Activated T-cell treated with anti-CD3 and anti-CD28 coated beads for 4 hours (primary cell): ENCODE data around the gene CACFD1.

Experiments
- DNase-seq: peaks from one replicate; pipeline ENCODE4 v3.0.0-alpha.2; 2020

CACFD1 gene

DNA sequence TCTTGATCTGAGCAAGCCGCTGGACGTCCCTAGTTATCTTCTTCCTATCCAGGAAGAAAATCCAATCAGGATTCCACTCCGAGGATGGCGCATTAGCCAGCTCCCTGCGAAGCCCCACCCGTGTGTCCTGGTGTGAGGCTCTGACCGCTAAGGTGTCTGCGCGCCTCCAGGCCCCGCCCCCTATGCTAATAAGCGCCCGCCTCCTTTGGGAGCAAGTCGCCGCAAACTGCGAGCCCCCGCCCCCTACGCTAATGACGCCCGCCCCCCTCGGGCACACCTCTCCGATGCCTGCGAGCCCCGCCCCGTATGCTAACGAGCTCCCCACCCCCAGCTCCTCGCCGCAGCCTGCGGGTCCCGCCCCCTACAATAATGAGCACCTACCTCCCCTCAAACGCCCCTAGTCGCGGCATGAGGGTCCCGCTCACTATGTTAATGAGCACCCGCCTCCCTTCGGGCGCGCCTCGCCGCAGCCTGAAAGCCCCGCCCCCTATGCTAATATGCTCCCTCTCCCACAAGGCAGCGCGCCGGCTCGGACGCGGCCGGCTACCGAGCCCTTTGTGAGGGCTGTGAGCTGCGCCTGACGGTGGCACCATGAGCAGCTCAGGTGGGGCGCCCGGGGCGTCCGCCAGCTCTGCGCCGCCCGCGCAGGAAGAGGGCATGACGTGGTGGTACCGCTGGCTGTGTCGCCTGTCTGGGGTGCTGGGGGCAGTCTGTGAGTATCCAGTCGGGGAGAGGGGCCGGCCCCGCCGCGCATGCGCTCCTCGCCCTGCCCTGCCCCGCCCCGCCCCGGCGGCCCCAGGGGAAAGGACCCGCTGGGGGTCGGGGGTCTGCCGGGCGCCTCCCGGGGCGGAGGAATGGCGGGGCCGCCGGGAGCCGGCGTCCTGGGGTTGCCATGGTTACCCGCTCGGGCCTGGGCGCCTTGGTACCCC is at the start of gene CACFD1:
CACFD1 (plus strand) TSS at position 503 of the 929 bp plus-strand sequence; CDS start at position 592, 89 bp downstream.
- peak; percentile 90 for DNase-seq

DNA sequence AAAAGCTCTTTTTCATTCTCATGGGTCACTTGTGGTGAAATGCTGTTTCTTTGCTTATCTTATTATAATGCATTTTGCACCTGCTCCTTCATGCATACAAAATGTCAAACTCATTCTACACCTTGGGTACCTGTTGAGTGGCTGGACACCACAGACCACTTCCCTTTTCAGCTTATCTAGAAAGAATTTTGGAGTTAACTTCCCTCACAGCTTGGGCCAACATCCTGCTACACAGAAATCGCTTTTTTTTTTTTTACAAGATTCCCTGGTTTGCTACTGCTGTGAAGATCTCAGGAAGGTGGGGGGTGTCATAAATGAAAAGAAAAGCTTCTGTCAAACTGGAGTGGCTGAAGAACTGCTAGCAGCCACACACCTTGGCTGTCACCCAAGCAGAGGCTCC is 44.6 kb upstream of the CACFD1 start:
- DNase-seq, result no peak

DNA sequence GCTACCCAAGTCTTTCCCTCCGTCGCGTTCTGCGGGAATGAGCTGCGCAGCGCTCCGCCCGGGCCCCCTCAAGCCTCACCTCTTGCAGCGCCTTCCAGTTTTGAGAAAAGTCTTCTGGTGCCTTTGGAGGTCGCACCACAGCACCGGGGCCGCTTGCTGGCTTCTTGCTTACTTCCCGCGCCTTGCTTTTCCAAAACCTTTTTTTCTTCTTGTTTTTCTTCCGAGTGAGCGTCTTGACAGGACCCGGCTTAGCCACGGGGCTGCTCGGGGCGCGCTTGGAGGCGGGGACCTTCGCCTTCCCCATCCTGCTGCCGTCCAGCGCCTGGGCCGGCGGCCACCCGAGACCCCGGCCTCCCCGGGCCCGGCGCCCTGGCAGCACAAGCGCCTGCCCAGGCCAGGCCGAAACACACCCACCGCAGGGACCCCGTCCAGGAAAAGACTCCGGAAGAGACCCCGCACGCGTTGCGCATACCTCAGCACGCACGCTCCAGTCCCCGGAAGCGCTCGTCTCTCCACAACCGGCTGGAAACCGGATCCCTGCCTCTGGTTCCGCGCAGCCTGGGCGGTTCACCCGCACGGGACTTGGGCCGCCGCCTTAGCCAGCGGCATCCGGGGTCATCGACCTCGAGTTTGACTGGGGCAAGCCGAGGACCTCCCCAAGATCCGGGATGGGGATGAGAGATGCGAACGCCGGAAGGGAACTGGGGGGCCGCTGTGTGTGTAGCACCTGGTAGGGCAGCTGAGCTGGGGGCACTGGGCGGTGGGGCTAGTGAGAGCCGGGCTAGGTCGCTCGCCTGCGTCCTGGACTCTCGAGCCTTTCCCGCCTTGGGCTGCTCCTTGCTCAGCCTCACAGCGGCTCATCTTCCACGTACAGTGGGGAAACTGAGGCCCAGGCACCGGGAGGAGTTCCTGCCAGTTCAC is 42.0 kb upstream of the CACFD1 start, which contains the start of gene REXO4:
REXO4 (minus strand) TSS at position 470 of the 921 bp plus-strand sequence; CDS start at position 304, 166 bp downstream.
- peak; percentile 74 for DNase-seq

DNA sequence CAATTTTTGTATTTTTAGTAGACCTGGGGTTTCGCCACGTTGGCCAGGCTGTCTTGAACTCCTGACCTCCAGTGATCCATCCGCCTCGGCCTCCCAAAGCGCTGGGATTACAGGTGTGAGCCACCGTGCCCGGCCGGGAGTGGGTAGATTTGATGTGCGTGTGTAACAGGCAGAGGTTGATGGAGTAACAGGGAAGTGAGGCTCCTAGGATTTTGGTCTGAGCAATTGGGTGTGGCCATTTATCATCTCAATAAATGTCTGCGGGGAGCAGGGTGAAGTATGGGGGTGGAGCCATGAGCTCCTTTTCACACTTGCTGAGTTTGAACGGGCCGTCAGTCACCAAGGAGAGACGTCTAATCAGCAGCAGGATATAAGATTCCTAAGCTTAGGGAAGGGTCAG is 40.8 kb upstream of the CACFD1 start:
- DNase-seq, result no peak

DNA sequence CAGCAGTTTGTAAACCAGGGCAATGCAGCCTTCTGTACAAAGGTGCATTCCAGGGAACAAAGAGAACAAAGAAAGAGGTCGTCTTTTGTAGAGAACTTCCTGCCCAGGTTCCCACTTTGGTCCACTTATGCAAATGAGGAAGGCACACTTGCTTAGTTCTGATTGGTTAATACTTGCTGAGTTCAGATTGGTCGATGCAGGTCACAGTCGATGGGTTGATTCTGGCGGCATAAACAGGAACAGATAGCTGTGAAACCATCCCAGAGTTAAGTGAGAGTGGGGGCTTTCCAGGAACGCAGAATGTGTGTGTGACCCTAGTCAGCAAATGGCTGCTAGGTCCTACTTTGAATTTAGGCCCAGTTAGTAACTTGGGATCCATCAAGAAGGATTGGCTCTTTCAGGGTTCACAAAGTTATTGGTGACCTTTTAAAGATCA is 39.4 kb upstream of the CACFD1 start:
- DNase-seq, result no peak

DNA sequence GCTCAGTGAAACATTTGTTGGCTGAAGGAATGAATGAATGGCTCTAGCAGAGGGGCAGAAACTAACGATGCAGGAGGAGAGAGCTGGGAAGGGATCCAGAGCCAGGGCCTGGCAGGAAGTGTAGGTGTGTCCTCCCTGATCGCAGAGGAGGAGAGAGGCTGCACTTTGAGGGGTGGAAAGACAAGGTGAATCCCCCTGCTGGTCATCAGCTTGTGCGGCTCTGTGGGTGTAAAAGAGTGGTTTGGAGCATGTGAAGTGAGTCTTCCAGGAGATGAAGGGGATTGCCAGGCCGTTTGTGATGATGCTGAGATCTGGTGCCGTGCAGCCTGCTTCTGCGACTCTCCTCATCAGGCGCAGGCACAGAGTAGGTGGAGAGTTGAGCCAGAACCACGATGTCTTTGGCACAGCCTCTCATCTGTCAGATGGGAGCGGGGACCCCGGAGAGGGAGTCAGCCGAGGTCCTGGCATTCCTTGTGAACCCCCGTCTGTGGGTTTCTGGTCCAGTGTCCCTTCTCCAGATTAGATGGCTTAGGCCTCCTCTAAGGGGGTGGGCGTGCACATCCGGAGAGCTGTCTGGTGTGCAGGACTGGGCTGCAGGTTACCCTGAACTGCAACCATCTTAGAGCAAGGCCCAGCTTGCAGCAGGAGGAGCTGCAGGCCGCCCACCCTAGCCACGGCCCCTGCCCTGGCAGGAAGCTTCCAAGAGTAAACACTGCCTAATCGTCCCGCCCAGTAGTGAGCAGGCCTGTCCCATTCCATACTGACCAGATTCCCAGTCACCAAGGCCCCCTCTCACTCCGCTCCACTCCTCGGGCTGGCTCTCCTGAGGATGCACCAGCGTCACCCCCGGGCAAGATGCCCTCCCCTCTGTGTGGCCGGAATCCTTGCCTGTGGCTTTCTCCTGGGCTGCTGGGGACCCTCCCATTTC is 37.9 kb upstream of the CACFD1 start, which contains the start of gene ADAMTS13:
ADAMTS13 (plus strand) TSS at position 753 of the 928 bp plus-strand sequence; CDS start at position 830, 77 bp downstream.
- no peak for DNase-seq

DNA sequence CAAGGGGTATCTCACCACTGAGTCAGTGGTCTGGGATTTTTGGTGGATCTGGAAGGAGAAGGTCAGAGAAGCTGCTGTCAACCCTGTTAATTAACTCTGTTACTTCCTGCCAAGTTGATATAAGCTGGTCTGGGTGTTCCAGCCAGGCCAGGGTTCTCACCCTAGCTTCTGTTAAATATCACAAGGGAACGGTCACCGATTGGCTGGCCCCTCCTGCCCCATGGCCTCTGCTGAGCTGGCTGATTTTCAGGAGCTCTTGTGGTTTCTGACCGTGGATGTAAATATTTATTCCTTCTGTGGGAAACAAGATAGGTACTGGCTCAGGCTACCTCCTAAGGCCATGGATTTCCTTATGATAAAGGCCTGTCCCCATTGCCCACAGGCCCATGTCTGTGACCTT is 36.6 kb upstream of the CACFD1 start:
- no peak for DNase-seq

DNA sequence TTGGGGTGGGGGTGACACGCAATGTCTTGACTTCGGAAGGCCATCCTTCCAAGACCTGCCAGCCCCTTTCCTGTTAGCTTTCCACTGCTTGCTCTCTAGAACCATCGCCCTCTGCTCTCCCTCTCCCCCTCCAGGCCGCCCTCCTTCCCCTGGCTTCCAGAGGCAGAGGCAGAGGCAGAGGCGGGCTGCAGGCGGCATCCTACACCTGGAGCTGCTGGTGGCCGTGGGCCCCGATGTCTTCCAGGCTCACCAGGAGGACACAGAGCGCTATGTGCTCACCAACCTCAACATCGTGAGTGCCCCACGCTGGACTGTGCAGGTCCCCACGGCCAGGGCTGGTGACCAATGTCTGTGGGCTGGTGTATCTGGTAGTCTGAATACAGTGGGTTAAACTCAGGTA is 35.6 kb upstream of the CACFD1 start:
- DNase-seq, result no peak

DNA sequence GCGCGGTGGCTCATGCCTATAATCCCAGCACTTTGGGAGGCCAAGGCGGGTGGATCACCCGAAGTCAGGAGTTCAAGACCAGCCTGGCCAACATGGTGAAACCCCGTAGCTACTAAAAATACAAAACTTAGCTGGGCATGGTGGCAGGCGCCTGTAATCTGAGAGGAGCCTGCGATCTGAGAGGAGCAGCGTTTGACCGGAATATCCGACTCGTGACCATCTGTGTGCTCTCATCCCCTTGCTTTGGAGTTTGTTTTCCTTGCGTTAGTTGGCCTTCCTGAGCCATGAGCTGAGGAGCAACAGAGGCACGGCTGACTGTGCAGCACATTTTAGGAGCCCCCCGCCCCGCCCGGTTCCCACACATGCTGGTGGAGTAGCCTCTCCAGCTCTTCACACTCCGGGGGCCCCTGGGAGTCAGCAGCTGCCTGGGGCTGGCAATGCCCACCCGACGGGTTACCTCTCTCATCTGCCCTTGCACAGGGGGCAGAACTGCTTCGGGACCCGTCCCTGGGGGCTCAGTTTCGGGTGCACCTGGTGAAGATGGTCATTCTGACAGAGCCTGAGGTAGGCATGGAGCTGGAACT is 34.6 kb upstream of the CACFD1 start:
- no peak for DNase-seq

DNA sequence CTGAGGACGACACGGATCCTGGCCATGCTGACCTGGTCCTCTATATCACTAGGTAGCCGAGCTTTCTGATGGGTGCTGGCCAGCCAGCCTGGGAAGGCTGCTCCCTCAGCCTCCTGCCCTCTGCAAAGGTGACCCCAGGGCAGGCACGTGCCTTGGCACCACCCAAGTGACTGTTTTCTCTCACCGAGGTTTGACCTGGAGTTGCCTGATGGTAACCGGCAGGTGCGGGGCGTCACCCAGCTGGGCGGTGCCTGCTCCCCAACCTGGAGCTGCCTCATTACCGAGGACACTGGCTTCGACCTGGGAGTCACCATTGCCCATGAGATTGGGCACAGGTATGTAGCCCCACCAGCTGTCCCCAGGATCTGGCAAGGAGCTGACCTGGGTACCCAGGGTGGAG is 33.8 kb upstream of the CACFD1 start:
- DNase-seq, result no peak

DNA sequence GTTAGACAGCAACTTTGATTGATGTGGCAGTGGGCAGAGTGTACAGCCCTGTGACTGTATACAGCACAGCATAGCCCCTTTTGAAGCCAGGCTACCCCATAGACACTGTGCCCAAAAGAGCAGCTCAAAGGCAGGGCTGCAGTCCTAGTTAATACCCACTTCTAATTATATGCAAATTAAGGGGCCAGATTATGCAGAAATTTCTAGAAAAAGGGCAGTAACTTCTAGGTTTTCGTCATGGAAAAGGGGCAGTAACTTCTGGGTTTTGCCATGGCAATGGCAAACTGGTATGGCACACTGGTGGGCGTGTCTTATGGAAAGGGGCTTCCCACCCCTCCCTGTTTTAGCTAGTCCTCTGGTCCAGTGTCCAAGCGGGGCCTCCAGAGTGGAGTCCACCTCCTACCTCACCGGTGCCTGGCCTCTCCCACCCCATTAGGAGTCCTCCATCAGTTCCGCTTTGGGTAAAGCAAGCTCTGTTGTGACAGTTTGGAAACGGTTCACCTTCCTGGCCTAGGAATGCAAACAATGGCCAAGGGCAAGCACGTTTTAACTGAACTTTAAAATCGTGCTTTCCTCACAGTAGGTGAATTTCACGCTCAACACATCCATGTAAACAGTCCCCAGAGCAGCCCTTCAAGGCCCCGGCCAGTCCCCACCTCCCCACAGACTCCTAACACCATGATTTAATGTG is 32.0 kb upstream of the CACFD1 start:
- DNase-seq, result no peak

DNA sequence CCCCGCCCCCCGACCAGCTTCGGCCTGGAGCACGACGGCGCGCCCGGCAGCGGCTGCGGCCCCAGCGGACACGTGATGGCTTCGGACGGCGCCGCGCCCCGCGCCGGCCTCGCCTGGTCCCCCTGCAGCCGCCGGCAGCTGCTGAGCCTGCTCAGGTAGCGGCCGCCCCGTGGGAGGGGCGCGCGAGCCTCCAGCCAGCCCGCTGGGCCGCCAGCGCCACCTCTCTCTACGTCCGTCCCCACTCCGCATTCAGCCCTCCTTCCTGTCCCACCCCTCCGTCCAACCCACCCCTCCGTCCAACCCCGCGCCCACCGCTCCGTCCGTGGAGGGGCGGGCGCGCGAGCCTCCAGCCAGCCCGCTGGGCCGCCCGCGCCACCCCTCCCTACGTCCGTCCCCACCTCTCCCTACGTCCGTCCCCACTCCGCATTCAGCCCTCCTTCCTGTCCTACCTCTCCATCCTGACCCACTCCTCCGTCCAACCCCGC is 31.1 kb upstream of the CACFD1 start:
- DNase-seq, result no peak

DNA sequence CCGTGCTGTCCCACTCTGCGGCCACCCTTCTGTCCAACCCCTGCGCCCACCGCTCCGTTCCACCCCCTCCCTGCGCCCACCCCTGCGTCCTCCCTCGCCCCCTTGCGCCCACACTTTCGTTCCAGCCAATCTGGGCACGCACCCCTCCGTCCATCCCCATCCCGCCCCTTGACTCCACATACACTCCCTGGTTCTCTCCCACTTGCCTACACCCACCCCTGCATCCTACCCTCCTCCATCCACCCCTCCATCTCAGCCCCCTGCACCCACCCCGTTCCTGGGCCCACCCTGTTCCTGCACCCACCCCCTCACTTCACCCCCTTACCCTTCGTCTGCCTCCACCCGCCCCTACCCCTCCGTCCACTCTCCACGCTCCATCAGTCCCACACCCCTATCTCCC is 30.6 kb upstream of the CACFD1 start:
- no peak for DNase-seq

DNA sequence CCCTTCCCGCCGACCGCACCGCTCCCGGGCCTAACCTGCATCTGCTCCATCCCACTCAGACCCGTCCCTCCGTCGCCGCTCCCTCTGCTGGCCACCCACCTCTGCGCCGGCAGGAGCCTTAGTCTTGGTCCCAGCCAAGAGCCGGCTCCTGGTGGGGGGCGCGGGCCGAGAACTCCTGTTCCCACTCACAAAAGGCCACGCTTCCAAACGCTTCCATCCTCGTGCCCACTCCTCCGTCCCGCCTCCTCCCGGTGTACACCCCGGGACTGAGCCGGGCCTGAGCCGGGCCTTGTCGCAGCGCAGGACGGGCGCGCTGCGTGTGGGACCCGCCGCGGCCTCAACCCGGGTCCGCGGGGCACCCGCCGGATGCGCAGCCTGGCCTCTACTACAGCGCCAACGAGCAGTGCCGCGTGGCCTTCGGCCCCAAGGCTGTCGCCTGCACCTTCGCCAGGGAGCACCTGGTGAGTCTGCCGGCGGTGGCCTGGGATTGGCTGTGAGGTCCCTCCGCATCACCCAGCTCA is 30.1 kb upstream of the CACFD1 start:
- DNase-seq, result no peak

DNA sequence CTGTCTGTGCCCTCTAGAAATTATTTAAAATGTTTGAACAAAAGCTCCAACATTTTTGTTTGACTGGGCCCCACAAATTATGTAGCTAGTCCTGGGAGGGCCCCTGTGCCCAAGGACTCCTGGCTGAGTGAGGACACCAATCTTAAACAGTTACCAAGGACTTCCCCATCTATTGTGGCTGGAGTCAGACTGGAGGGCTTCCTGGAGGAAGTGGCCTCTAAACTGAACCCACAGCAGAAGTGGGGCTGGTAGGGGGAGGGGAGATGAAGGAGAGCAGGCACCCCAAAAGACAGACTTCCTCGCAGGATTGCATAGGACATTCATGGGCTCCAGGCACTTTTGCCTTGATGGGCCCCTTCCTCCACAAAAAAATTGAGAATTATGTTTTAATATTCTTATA is 29.5 kb upstream of the CACFD1 start:
- no peak for DNase-seq

DNA sequence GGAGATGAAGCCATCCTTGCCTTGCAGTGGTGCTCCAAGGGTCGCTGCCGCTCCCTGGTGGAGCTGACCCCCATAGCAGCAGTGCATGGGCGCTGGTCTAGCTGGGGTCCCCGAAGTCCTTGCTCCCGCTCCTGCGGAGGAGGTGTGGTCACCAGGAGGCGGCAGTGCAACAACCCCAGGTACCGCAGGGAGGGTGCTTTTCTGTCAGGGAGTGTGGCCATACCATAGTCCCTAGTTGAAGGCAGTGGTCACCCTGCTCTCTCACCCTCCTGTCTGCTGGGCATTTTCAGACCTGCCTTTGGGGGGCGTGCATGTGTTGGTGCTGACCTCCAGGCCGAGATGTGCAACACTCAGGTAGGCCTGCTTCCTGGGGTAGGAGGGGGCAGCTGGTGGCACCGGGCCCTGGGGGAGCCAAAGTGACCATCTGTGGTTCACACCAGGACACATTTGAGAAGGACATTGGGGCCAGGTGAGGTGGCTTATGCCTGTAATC is 26.4 kb upstream of the CACFD1 start:
- no peak for DNase-seq

DNA sequence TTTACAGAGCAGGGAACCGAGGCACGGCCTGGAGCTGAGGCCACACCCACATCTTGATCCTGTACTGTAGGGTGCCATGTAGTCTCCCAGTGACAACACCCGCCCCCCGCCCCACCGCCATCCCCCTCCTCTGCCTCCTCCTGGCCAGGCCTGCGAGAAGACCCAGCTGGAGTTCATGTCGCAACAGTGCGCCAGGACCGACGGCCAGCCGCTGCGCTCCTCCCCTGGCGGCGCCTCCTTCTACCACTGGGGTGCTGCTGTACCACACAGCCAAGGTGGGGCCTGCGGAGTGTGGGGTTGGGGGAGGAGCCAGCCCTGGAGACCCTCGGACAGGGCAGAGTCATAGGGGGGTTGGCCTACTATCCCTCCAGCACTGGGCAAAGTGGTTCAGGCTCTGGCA is 23.1 kb upstream of the CACFD1 start:
- DNase-seq, result no peak

DNA sequence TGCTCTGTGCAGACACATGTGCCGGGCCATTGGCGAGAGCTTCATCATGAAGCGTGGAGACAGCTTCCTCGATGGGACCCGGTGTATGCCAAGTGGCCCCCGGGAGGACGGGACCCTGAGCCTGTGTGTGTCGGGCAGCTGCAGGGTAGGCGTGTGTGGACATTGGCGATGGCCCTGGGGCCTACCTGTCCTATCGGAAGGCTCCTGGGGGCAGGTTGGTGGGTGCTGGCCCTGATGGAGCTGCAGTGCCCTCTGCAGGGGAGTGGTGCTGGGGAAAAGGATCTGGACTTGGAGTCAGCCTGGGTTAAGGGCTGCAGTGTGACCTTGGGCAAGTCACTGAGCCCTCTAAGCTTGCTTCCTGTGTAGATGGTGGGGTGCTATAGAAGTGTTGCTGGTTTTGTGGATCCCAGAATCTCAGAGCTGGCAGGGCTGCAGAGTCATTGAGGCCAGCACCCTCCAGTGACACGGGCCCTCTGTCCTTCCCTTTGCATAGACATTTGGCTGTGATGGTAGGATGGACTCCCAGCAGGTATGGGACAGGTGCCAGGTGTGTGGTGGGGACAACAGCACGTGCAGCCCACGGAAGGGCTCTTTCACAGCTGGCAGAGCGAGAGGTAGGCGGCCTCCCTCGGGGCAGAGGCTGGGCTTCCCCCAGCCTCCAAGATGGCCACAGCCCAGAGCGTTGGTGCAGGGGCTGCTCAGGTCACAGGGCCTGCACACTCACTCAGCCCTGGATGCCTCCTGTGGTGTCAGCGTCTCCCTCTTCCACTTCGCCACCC is 21.8 kb upstream of the CACFD1 start:
- DNase-seq, result no peak

DNA sequence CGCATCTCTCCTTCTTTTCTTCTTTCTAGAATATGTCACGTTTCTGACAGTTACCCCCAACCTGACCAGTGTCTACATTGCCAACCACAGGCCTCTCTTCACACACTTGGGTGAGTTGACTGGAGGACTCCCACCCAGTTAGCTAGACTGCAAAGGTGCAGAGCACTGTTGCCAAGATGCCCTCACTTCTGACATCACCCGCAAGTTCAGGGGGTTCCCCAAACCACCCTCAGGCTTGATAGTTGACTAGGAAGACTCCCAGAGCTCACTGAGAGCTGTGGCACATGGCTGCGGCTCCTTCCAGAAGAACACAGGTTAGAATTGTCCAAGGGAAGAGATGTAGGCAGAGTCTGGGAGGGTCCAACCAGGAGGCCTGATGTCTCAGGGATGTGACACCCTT is 20.4 kb upstream of the CACFD1 start:
- no peak for DNase-seq

DNA sequence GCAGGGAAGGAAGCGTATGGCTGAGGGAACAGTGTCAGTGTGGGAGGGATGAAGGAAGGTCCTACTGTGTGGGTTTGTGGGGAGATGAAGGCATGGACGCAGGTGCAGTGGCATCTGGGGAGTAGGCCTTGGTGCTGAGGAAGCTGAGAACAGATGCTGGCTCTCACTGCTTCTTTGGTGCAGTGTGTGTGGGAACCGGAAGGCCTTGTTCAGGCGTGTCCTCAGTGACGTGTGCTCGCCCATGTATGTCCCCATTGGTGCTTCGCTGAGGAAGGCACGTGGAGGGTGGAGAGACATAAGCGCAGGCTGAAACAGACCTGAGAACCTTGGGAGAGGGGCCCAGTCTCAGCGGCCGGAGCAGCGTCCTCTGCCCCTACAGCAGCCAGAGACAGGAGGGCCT is 18.9 kb upstream of the CACFD1 start:
- no peak for DNase-seq
